ENCODE results near the gene SVOP. TPM values are rescaled to one million over a fixed set of nuclear protein-coding genes. Genes with fewer than 3 reads are reported as not detected.

Gene SVOP
- total RNA-seq, 1 experiment from 2014 or later = 0.47 TPM

- Histone ChIP-seq H3K27me3 (ENCODE audit: insufficient read depth, low read length) (no peaks in the 10 kb centered on the region), H3K79me2 (ENCODE audit: insufficient read depth, low read length) (no peaks in the 10 kb centered on the region), H2AFZ (ENCODE audit: low read depth, low read length, poor library complexity, severe bottlenecking) (no peak overlapping the region), H3K4me1 (ENCODE audit: control insufficient read depth in 1 of 2, insufficient read depth in 2 of 2, low read length in 2 of 2) (peaks cover 0 to 9% of the 10 kb centered on the region in 2 experiments; a peak in 2 of 4 replicates), H3K4me3 (replicated peaks in 1 of 2; ENCODE audit: low read depth in 1 of 2, low read length in 2 of 2) (no peak overlapping the region), H3K9me2 (ENCODE audit: insufficient read depth) (no peaks in the 10 kb centered on the region), H3K36me3 (ENCODE audit: control insufficient read depth in 1 of 2, insufficient read depth in 2 of 2, low read length in 2 of 2) (no peaks in the 10 kb centered on the region), H4K20me1 (ENCODE audit: insufficient read depth) (no peaks in the 10 kb centered on the region), H3K27ac (ENCODE audit: low read depth, low read length) (no peak overlapping the region), H3K4me2 (ENCODE audit: low read length) (no peak overlapping the region), H3K9ac (ENCODE audit: low read length) (no peak overlapping the region), H3K9me3 (ENCODE audit: control insufficient read depth in 1 of 2, insufficient read depth in 1 of 2, low read depth in 1 of 2, low read length in 2 of 2) (no peaks in the 10 kb centered on the region)
- DNase-seq (ENCODE audit: low read depth, low spot score) (no peak), ATAC-seq (no peak)
- TF ChIP-seq POLR2AphosphoS5 (IDR thresholded peaks at IDR 0.05; ENCODE audit: low read depth, low read length) = no peak
- TF ChIP-seq, protein P1, sequence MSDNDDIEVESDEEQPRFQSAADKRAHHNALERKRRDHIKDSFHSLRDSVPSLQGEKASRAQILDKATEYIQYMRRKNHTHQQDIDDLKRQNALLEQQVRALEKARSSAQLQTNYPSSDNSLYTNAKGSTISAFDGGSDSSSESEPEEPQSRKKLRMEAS (IDR thresholded peaks at IDR 0.05) = no peak
- no peak for TF ChIP-seq RAD21 (IDR thresholded peaks at IDR 0.05; ENCODE audit: low read depth)
- TF ChIP-seq ZNF274 (IDR thresholded peaks at IDR 0.05; ENCODE audit: low read depth, low read length) = no peak
- no peak for TF ChIP-seq CEBPB (IDR thresholded peaks at IDR 0.05; ENCODE audit: low read depth)
- TF ChIP-seq, protein P2, sequence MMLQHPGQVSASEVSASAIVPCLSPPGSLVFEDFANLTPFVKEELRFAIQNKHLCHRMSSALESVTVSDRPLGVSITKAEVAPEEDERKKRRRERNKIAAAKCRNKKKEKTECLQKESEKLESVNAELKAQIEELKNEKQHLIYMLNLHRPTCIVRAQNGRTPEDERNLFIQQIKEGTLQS (IDR thresholded peaks at IDR 0.05) = no peak
- POLR2A ChIA-PET = no interaction called here
- intact Hi-C loops (cut with micrococcal nuclease) = loop anchor here (2.0 to 10.0 kb wide), 4 partner anchors 65 to 383 kb away; partner anchors contain the start of genes ALKBH2 and UNG
- RAD21 ChIA-PET (ENCODE audit: low non-redundant PET in 1 of 2, low total read pairs in 2 of 2, uncharacterized antibody in 2 of 2, unreplicated experiment in 2 of 2) = interaction anchor here in 1 of 2 experiments (1.0 kb wide), 1 partner anchor 10 kb away, joined by 3 read pairs; no protein-coding TSS in a partner anchor
- no TSS peak for BruUV-seq (replicated peaks)
- CTCF ChIA-PET = interaction anchor here (1.0 to 1.6 kb wide), 7 partner anchors 33 to 380 kb away, joined by 3 to 13 read pairs (median 3); no protein-coding TSS in a partner anchor
Measured at GRCh38 chr12:108949976-108950375, 70.9 kb downstream of the SVOP start.

GRCh38 chr12:108948367-108948766 is 72.5 kb downstream of the SVOP start:
- intact Hi-C loops (cut with micrococcal nuclease) = no loop called here
- CTCF ChIA-PET = no interaction called here
- BruUV-seq (replicated peaks) = no TSS peak
- no peaks in the 10 kb centered on the region for H4K20me1 ChIP-seq (ENCODE audit: insufficient read depth)
- no peak overlapping the region for H3K4me3 ChIP-seq (replicated peaks in 1 of 2; ENCODE audit: low read depth in 1 of 2, low read length in 2 of 2)
- no peaks in the 10 kb centered on the region for H3K36me3 ChIP-seq (ENCODE audit: control insufficient read depth in 1 of 2, insufficient read depth in 2 of 2, low read length in 2 of 2)
- TF ChIP-seq EZH2 (IDR thresholded peaks at IDR 0.05) (no peak), ZBTB33 (IDR thresholded peaks at IDR 0.05; ENCODE audit: extremely low read depth, insufficient replicate concordance, low read length) (no peak)
- RAD21 ChIA-PET (ENCODE audit: low non-redundant PET in 1 of 2, low total read pairs in 2 of 2, uncharacterized antibody in 2 of 2, unreplicated experiment in 2 of 2) = no interaction called here
- H3K27ac ChIP-seq (ENCODE audit: low read depth, low read length) = no peak overlapping the region
- DNase-seq (ENCODE audit: low read depth, low spot score) (no peak), ATAC-seq (no peak)
- POLR2A ChIA-PET = no interaction called here
- H3K79me2 ChIP-seq (ENCODE audit: insufficient read depth, low read length) = no peaks in the 10 kb centered on the region
- H3K9me3 ChIP-seq (ENCODE audit: control insufficient read depth in 1 of 2, insufficient read depth in 1 of 2, low read depth in 1 of 2, low read length in 2 of 2) = no peaks in the 10 kb centered on the region
- H3K27me3 ChIP-seq (ENCODE audit: insufficient read depth, low read length) = no peaks in the 10 kb centered on the region
- no peak overlapping the region for H3K4me2 ChIP-seq (ENCODE audit: low read length)
- no peak overlapping the region for H3K9ac ChIP-seq (ENCODE audit: low read length)
- no peaks in the 10 kb centered on the region for H3K9me2 ChIP-seq (ENCODE audit: insufficient read depth)
- peaks cover 0 to 9% of the 10 kb centered on the region in 2 experiments; a peak in 2 of 4 replicates for H3K4me1 ChIP-seq (ENCODE audit: control insufficient read depth in 1 of 2, insufficient read depth in 2 of 2, low read length in 2 of 2)
- H2AFZ ChIP-seq (ENCODE audit: low read depth, low read length, poor library complexity, severe bottlenecking) = no peak overlapping the region

All from HCT116 (cell line).